ENCODE results near the gene ZBTB39. TPM values are rescaled to one million over a fixed set of nuclear protein-coding genes. Genes with fewer than 3 reads are reported as not detected.
"Not testable (repeated sequence)": the region's sequence is repeated elsewhere in the genome, so short reads cannot be mapped to it uniquely, and the experiment has no call there.

The ZBTB39 gene
- total RNA-seq, 4 donors from 2014 or later, result 6.6 to 12.1 (median 10.1) TPM

GRCh38 chr12:56963557-56963956, 42.8 kb downstream of the ZBTB39 start:
- DNase-seq (ENCODE audit: low spot score in 2 of 2); H3K36me3 ChIP-seq; H3K4me3 ChIP-seq; H3K4me1 ChIP-seq; H3K27ac ChIP-seq; H3K9me3 ChIP-seq; H3K27me3 ChIP-seq: not testable (repeated sequence)
- no CpG with 5 or more reads among the region's 27 CpGs for WGBS

- not testable (repeated sequence) for DNase-seq (ENCODE audit: low spot score in 2 of 2); H3K36me3 ChIP-seq; H3K4me1 ChIP-seq; H3K4me3 ChIP-seq; H3K27me3 ChIP-seq; H3K9me3 ChIP-seq; H3K27ac ChIP-seq
- WGBS, result 76% methylated on average over 4 of the region's 4 CpGs
Observed at GRCh38 chr12:56962247-56962646, 44.1 kb downstream of the ZBTB39 start.

- Histone ChIP-seq H3K27me3 (no peaks in the 10 kb centered on the region), H3K9me3 (peaks cover 6% of the 10 kb centered on the region), H3K4me3 (no peak overlapping the region), H3K27ac (no peak overlapping the region), H3K36me3 (no peaks in the 10 kb centered on the region), H3K4me1 (peaks cover 11% of the 10 kb centered on the region)
- 80% methylated on average over 1 of the region's 2 CpGs for WGBS
- DNase-seq (ENCODE audit: low spot score in 2 of 2), result no peak
- no peak for TF ChIP-seq CTCF (IDR thresholded peaks at IDR 0.05)
- no peak for TF ChIP-seq POLR2A (IDR thresholded peaks at IDR 0.05)
- no peak for TF ChIP-seq EP300 (IDR thresholded peaks at IDR 0.05)
- TF ChIP-seq POLR2AphosphoS5 (IDR thresholded peaks at IDR 0.05), result no peak
Observed at GRCh38 chr12:56958422-56958821, 47.9 kb downstream of the ZBTB39 start.

- TF ChIP-seq POLR2A (IDR thresholded peaks at IDR 0.05) (no peak), CTCF (IDR thresholded peaks at IDR 0.05) (no peak), POLR2AphosphoS5 (IDR thresholded peaks at IDR 0.05) (no peak), EP300 (IDR thresholded peaks at IDR 0.05) (no peak)
- H3K4me3 ChIP-seq, result no peak within 1 kb of the TSS
- DNase-seq (ENCODE audit: low spot score in 2 of 2), result peak in 1 of 2 donors; percentile 68
- H3K27ac ChIP-seq, result no peak within 1 kb of the TSS
- no peaks in the 10 kb centered on the region for H3K27me3 ChIP-seq
- peaks cover 11% of the 10 kb centered on the region for H3K4me1 ChIP-seq
- H3K9me3 ChIP-seq, result peaks cover 6% of the 10 kb centered on the region
- no peaks in the 10 kb centered on the region for H3K36me3 ChIP-seq
- 59% methylated on average over 7 of the region's 10 CpGs for WGBS
Observed at GRCh38 chr12:56957229-56958052, 48.9 kb downstream of the ZBTB39 start, which contains the start of gene RDH16. RDH16 (minus strand) TSS chr12:56957608; CDS start chr12:56957462, 146 bp downstream.

GRCh38 chr12:56955631-56956256, 50.6 kb downstream of the ZBTB39 start:
- TF ChIP-seq POLR2AphosphoS5 (IDR thresholded peaks at IDR 0.05) (no peak), CTCF (IDR thresholded peaks at IDR 0.05) (no peak), POLR2A (IDR thresholded peaks at IDR 0.05) (no peak), EP300 (IDR thresholded peaks at IDR 0.05) (no peak)
- H3K4me1 ChIP-seq, result peaks cover 11% of the 10 kb centered on the region
- H3K27me3 ChIP-seq, result no peaks in the 10 kb centered on the region
- peaks cover 6% of the 10 kb centered on the region for H3K9me3 ChIP-seq
- WGBS, result 68% methylated on average over 2 of the region's 2 CpGs
- peak in 1 of 2 donors; percentile 50 for DNase-seq (ENCODE audit: low spot score in 2 of 2)
- no peaks in the 10 kb centered on the region for H3K36me3 ChIP-seq
- no peak overlapping the region for H3K27ac ChIP-seq
- H3K4me3 ChIP-seq, result no peak overlapping the region

- Histone ChIP-seq H3K4me3 (no peak overlapping the region), H3K27me3 (no peaks in the 10 kb centered on the region), H3K4me1 (peaks cover 11% of the 10 kb centered on the region), H3K9me3 (peaks cover 6% of the 10 kb centered on the region), H3K27ac (no peak overlapping the region), H3K36me3 (no peaks in the 10 kb centered on the region)
- 86% methylated on average over 1 of the region's 6 CpGs for WGBS
- TF ChIP-seq POLR2AphosphoS5 (IDR thresholded peaks at IDR 0.05), result no peak
- TF ChIP-seq EP300 (IDR thresholded peaks at IDR 0.05), result no peak
- no peak for TF ChIP-seq POLR2A (IDR thresholded peaks at IDR 0.05)
- TF ChIP-seq CTCF (IDR thresholded peaks at IDR 0.05), result no peak
- no peak for DNase-seq (ENCODE audit: low spot score in 2 of 2)
Observed at GRCh38 chr12:56954958-56955355, 51.4 kb downstream of the ZBTB39 start.

Measured in suprapubic skin (tissue), 4 donors.